IPS-18c (cell line): Measurements from ENCODE around the gene AUTS2.

ENCODE experiments used
- H3K4me3 ChIP-seq: 2 replicates; pipeline ENCODE4 v1.7.0; 2013; ENCODE audit warnings: low read depth, mild to moderate bottlenecking, low read length, moderate library complexity; ENCODE audit not compliant: insufficient read depth
- H3K9me3 ChIP-seq: one replicate; pipeline ENCODE4 v1.6.1; 2013; ENCODE audit warnings: mild to moderate bottlenecking, low read length, moderate library complexity; ENCODE audit not compliant: control insufficient read depth, insufficient read depth

The AUTS2 gene

DNA sequence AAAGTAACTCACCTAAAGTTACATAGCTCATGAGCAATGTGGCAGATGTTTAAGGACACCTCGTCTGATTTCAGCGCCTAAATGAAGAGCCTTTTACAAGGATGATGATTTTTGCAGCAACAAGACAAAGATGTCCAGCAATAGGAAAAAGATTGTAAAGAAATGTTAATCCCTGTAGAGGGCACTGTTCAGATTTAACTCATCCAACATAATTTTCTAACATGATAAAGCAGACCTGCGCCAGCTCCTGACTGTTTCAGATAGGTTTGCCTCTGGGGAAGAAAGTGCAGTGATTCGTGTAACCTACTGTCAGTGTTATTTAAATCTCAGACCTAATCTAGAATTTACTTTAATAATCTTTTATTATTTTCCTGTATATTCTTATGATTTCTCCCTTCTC, 595.2 kb downstream of the AUTS2 start:
- no peaks in the 10 kb centered on the region for H3K9me3 ChIP-seq
- H3K4me3 ChIP-seq: no peak overlapping the region

DNA sequence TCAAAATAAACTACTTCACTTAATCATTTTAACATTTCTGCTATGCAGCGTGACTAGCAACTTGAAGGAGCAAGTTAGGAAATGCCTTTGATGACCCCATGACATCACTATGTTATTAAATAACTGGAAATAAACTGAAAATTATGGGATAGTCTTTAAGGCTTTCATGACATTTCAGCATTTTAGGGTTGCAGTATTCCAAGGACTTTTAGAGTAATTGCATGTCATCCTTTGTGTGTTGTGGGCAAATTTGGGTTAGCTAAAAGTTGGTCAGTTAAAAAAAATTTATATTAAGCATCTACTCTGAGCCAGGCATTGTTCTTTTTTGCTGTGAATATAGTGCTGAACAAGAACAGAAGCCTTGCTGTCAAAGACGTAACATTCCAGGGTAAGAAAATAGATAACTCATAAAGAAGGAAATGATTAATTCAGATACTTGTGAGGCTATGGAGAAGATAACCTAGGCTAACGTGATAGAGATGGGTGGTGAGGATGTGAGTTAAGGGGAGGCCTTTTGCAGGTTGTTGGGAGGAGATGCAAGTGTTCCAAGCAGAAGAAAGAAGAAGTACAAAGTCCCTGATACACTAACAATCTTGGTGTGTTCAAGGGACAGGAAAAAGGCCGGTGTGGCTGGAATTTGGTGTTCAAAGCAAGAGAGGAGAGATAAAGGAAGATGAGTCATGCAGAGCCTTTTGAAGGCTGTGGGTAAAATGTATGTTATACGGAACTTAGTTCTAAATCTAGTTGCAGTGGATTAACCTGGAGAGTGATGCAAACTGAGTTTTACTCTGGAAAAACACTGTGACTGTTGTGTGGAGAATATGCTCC, 610.2 kb downstream of the AUTS2 start:
- Histone ChIP-seq H3K4me3 (no peak overlapping the region), H3K9me3 (no peaks in the 10 kb centered on the region)

DNA sequence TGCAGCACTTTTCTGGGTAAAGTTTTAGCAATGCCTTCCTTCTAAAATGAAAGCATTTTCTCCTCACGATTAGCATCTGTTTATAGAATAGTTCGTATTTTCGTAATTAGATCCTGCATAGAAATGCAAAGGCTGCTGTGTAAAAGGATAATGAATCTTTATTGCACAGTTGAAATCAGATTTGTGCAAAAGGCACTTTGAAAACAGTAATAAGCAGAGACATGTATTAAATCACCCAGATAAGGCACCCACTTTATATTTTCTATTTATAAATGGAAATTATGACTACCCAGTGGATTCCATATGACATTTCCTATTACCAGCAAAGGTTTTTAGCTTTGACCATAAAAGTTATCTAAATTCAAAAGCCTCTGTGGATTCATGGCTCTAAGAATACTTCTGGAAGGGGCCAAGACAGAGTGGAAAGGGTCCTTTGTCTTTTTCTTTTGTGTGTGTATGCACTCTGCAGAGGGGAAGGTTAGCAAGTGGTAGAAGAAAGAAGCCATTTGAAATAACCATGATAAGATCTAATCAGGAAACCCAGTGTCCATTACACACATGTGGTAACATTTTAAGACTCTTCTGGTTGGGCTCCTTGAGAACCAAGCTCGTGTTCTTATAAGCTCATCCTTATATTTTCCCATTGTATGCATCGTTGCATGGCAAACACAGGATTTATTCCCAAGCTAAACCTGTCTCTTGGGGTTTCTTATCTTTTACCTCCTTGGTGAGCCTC, 612.1 kb downstream of the AUTS2 start:
- H3K4me3 ChIP-seq: no peak overlapping the region
- no peaks in the 10 kb centered on the region for H3K9me3 ChIP-seq

DNA sequence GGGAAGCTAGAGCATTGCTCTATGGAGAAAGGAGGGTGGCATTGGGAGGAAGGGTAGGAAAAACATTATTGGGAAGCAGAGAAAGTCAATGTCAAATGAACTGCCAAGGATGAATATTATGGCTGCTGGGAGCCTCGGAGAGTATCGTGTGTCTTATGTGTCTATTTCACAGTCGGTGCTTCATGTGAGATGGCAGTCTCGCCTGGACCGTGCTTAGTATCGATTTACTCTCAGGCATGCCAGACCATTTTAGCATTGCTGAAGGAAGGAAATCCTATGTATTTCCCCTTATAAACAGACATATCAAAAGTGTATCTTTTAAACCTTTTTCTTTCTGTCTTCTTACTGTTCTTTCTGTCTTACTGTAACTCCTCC, 612.6 kb downstream of the AUTS2 start:
- no peaks in the 10 kb centered on the region for H3K9me3 ChIP-seq

DNA sequence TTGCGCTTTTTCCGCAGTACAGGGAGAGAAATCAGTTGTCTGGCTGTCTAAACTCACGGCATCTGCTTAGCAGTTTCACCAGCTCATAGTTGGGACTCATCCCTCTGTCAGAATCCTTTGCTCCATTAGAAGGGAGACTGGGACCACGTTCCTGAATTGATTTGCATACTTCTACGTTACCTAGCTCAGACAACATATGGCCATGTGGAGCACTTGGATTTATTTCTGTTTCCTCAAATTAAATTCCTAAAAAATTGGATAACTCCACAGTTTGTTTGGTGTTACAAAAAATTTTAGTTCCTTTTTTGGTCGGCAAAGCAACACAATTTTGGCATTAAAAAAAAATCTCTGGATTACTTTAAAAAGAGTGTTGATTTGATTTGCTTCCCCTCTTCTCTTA, 614.0 kb downstream of the AUTS2 start:
- no peaks in the 10 kb centered on the region for H3K9me3 ChIP-seq
- H3K4me3 ChIP-seq: no peak overlapping the region

More for the DNA sequence above, 612.6 kb downstream of the AUTS2 start:
- H3K4me3 ChIP-seq: no peak overlapping the region

DNA sequence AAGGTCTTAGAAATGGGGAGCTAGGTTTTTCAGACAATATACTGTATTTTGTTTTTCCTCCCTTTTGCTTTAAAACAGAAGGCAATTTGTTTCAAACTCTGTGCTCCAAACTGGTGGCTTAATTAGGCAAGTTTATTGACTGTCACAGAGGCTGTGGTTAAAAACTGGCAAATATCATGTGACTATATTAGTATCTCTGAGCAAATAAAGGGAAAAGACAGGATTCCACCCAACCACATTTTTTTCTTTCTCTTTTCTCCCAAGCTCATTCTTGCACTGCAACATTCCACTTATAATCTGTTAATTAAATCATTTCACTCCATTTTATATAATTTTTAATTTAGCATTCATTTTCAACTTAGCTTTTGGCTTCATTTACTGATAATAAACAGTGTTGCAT, 615.8 kb downstream of the AUTS2 start:
- Histone ChIP-seq H3K4me3 (no peak overlapping the region), H3K9me3 (no peaks in the 10 kb centered on the region)

DNA sequence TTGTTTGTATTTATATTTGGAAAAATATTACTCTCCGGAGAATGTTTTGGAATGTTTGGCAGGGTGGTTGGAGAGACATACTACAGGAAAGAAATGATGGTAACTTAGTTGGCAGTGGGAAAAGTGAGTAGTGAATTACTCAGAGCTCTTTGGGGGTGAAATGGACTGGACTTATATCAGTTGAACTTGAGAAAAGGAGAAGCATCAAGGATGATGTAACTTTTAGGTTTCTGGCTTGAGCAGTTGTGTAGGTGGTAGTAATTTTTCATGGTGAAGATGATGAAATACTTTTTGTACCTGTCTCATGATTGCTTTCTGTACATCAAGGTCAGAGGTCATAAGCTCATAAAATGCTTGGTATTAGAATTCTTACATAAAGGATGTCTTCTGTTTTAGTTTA, 617.2 kb downstream of the AUTS2 start:
- Histone ChIP-seq H3K4me3 (no peak overlapping the region), H3K9me3 (no peaks in the 10 kb centered on the region)

DNA sequence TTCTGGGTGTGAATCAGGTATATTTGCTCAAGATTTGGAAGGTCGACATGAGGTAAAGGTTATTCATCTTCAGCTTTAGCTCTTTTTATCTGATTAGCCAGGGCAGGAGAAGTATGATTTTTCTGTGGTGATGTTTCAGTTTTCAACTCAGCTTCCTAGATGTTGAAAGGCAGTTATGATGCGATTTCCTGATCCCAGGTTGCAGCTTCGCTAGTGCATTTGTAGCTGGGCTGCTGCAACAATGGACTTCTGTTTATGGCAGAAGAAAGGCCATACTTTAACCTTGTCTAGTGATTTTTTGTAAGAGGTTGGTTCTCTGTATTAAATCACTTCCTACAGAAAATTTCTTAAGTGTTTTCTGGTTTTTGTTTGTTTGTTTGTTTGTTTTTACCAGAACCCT, 619.3 kb downstream of the AUTS2 start:
- no peak overlapping the region for H3K4me3 ChIP-seq
- H3K9me3 ChIP-seq: no peaks in the 10 kb centered on the region

DNA sequence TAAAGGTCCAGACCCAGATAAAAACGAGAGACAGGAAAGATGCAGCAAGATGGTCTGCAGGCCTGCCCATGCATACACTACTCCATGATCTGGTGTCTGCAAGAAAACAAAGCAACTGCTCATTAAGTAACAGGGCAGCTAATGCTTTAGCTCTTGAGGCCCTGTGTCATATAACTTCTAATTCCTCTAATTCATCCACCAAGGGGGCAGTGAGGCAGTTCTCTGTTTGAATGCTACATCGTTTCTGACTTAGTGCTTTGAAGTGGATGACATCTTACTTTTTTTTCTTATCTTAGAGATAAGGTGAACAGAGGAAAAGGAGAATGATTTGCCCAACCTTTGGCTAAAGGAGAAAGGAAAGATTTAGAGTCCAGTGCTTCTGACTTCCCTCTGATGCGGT, 619.7 kb downstream of the AUTS2 start:
- H3K4me3 ChIP-seq: no peak overlapping the region
- H3K9me3 ChIP-seq: no peaks in the 10 kb centered on the region

DNA sequence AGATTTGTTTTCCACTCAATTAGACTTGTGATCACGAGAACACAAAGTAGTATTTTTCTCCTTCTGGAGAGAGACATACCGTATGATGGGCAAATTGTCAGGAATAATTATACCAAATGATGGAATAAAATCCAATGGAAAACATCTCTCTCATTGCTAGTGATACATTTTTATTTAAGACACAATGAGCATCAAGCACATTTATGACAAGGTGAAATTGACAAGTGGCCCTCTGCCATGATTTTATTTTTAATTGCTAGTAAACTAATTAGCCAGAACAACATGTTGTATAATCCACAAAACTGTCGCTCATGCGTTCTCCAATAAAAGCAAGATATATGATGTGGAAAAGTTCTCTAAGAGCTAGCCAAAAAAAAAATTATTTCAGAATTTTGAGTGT, 620.8 kb downstream of the AUTS2 start:
- Histone ChIP-seq H3K9me3 (no peaks in the 10 kb centered on the region), H3K4me3 (no peak overlapping the region)

DNA sequence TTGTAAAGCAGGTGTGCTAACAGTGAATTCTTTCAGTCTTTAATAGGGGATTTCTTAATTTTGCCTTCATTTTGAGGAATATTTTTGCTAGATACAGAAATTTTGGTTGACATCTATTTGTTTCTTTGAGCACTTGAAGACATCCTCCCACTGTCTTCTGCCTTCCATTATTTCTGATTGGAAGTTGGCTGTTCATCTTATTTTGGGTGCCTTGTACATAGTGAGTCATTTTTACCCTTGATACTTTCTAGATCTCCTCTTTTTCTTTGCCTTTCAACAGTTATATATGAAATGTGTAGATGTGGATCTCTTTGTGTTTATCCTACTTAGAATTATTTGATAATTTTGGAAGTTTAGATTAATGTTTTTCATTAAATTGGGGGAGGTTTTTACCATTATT, 631.0 kb downstream of the AUTS2 start:
- H3K4me3 ChIP-seq: no peak overlapping the region
- no peaks in the 10 kb centered on the region for H3K9me3 ChIP-seq

DNA sequence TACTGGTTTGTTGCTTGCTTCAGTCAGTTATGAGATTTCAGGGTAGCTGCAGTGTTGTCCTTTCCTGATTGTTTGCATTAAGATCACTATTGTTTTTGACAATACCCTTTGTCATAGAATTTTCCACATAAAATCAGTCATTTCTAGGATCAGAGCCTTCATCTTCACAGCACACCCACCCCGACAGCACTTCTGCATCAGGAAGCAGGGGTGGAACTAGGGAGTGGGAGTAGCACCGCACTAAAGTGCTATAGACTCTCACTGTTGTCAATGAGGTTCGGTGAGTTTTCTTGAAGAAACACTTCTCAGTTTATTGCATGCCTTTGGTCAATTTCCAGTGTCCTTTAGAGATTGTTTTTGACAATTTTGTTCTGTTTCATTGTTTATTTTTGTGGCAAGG, 632.5 kb downstream of the AUTS2 start:
- Histone ChIP-seq H3K4me3 (no peak overlapping the region), H3K9me3 (no peaks in the 10 kb centered on the region)

DNA sequence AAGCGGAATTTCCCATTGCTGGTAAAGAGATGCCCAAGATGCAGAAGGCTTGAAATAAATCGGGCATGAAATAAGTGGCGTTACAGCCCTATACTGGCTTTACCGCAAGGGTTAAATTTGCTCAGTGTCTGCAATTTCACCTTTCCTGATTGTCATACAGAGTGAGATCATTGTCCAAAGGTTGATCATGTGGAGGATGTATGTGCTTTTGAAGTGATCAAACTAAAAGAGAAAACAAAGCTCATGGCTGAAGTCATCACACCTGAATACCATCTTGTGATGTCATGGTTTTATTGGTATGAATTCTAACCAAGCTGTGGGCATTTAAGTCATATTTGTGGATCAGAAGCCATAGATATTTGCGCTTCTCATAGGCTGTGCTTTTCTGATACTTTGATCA, 635.5 kb downstream of the AUTS2 start:
- Histone ChIP-seq H3K9me3 (no peaks in the 10 kb centered on the region), H3K4me3 (no peak overlapping the region)

DNA sequence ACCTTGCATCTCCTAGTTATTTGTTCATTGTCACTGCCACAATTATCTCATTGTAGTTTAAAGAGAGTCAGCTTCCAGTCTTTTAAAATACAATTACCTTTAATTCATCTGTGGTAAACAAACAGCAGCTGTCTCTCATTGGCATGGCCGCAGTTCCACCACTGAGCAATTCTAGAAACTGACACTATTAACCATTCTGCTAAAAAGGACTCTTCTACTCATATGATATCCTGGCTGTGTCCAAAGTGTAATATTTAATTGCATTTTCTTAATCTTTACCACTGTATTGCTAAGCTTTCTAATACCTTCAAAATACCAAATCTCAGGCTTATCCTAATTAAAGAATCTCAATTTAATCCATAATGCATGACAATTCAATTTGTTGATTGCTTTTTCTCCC, 639.0 kb downstream of the AUTS2 start:
- no peaks in the 10 kb centered on the region for H3K9me3 ChIP-seq
- no peak overlapping the region for H3K4me3 ChIP-seq

DNA sequence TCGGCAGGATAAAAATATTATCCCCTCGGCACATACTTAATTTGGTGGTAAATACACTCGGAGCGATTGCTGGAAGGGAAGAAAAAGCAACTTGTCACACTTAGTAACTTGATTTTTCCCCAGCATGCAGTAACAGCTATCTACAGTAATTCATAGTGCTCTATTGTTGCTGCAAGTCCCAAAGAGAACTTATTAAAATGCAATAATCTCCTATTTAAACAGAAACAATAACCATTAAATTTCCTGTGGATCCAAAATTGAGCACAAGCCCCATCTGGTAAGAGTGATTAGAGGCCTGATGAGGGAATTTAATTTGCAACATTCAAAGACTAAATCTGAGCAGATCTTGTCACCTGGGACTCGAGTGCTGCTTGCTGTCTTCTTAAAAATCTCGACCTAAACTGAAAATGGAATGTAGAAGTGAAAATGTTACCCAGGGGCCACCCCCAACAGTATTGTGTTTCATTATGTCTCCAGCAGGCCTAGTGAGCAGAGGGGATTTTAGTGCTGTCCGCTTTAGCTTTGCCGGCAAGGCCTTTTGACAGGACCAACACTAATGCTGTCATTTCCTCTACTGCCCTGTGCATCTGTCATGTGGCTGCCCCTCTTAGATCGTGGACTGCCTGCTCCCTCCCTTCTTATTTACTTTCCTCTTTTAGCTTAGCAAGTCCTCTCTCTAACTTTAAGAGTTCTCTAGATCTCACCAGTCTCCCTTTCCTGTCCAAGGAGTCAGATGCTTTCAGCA, 639.7 kb downstream of the AUTS2 start:
- H3K9me3 ChIP-seq: no peaks in the 10 kb centered on the region
- no peak overlapping the region for H3K4me3 ChIP-seq

DNA sequence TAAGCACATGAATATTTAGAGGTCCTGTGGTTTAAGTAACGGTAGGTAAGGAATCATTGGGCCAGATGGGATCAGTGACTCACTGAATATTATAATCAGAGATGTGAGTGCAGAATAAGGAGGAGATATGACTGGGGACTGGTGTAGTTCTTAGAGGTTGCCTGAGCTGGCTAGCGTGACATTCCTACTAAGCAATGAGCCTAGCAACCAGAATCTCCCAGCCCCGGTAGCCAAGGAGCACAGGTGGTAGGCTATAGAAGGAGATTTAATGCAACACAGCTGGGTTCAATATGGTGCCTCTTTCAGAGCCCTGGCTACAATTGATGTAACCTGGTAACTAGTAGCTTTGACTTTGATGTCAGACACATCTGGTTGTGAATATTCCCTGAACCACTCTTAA, 641.6 kb downstream of the AUTS2 start:
- no peak overlapping the region for H3K4me3 ChIP-seq
- no peaks in the 10 kb centered on the region for H3K9me3 ChIP-seq

DNA sequence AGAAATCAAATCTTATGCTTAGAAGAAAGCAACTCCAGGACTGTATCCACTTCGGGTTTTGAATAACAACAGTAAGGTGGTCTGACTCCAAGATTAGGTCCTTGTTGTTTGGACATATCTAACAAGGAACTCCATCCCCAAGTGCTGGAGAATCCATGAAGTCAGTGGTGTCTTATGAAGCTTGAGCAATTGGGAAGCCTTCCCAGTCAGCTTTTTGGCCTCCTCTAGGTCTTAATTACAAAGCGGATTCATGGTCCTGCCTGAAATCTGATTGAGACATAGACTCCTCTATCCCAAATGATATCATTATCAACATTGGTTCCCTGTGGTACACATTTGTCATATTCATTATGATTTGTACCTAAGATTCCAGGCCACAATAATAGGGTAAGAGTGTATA, 642.6 kb downstream of the AUTS2 start:
- Histone ChIP-seq H3K4me3 (no peak overlapping the region), H3K9me3 (no peaks in the 10 kb centered on the region)
